HepG2 (cell line): Measurements from ENCODE around the gene N4BP2L1. TPM values are rescaled to one million over a fixed set of nuclear protein-coding genes. Genes with fewer than 3 reads are reported as not detected.

Experiments used
- ATF7 ChIP-seq, 2 experiments: fragments of 450-650 bp in 1 of 2; sonication (generic) in 1 of 2; formaldehyde crosslinking in 1 of 2; IDR thresholded peaks; 2 replicates each; pipeline versions ENCODE4 v1.4.0 to v1.6.1; 2016 to 2020; ENCODE audit warnings: antibody characterized with exemption in 1 of 2, mild to moderate bottlenecking in 1 of 2, missing genetic modification reagents in 1 of 2
- CTCF ChIP-seq: sonication (generic); formaldehyde crosslinking; IDR thresholded peaks from 2 replicates; pipeline ENCODE4 v1.5.0; 2020; ENCODE audit warnings: mild to moderate bottlenecking, missing genetic modification reagents, moderate library complexity
- GATAD1 ChIP-seq: IDR thresholded peaks from 2 replicates; pipeline ENCODE4 v1.6.1; 2016; ENCODE audit warnings: missing genetic modification reagents, missing compliant biosample characterization
- MTF1 ChIP-seq: sonication (generic); formaldehyde crosslinking; IDR thresholded peaks from 2 replicates; pipeline ENCODE4 v1.5.0; 2020; ENCODE audit warnings: missing genetic modification reagents
- PRDM10 ChIP-seq: sonication (generic); formaldehyde crosslinking; IDR thresholded peaks from 2 replicates; pipeline ENCODE4 v1.4.0; 2020; ENCODE audit warnings: low read depth, missing genetic modification reagents
- SIN3A ChIP-seq: IDR thresholded peaks from 2 replicates; pipeline ENCODE4 v1.6.1; 2011; ENCODE audit warnings: low read depth, mild to moderate bottlenecking, control low read depth, low read length, borderline replicate concordance
- ZNF275 ChIP-seq: sonication (generic); formaldehyde crosslinking; IDR thresholded peaks from 2 replicates; pipeline ENCODE4 v1.8.0; 2022; ENCODE audit warnings: missing genetic modification reagents, mild to moderate bottlenecking, inconsistent platforms, borderline replicate concordance
- ZNF709 ChIP-seq: sonication (generic); formaldehyde crosslinking; IDR thresholded peaks from 2 replicates; pipeline ENCODE4 v1.5.0; 2020; ENCODE audit warnings: mild to moderate bottlenecking, missing genetic modification reagents
- polyA plus RNA-seq, 8 experiments: library from polyadenylated mRNA; depleted of rRNA in 3 of 8; stranded (reverse) in 7 of 8; unstranded in 1 of 8; fragments of >200 nt; fragmentation: Illumina TruSeq in 4 of 8; extraction: Trizol in 4 of 8; gene quantifications; 2 replicates each; pipeline versions ENCODE4 v1.2.1 to v1.2.3, GENCODE V29; 2011 to 2016; ENCODE audit warnings: low read depth in 4 of 8, missing spikeins in 1 of 8, mixed read lengths in 1 of 8; ENCODE audit not compliant: insufficient read depth in 1 of 8
- total RNA-seq, 5 experiments: library from RNA; depleted of rRNA; stranded (reverse); fragments of >200 nt; fragmentation: Illumina TruSeq; extraction: Trizol; gene quantifications; 2 replicates each; pipeline ENCODE4 v1.2.3, GENCODE V29; 2016; ENCODE audit warnings: low read depth in 1 of 5

The N4BP2L1 gene
- total and polyA plus RNA-seq, 2 of the 13 experiments (the other 11 are each of a cell fraction or from before 2014, with no cell fraction given): 13.2 to 34.5 TPM

- no peak for TF ChIP-seq ZNF275 (CRISPR knock-in tag)
- peak; percentile 66 for TF ChIP-seq GATAD1 (CRISPR knock-in tag)
- peak; percentile 27 for TF ChIP-seq CTCF
- TF ChIP-seq ATF7 (IDR thresholded peaks at IDR 0.05): no peak
- TF ChIP-seq ATF7 (CRISPR knock-in tag; IDR thresholded peaks at IDR 0.05): no peak
- TF ChIP-seq SIN3A: peak; percentile 36; the same call in 1 of the 2 replicates
- TF ChIP-seq MTF1 (CRISPR knock-in tag): no peak
- TF ChIP-seq PRDM10 (CRISPR knock-in tag): 0 out of 2 replicates have a peak, but pooled peaks have one; percentile 47
- TF ChIP-seq ZNF709 (CRISPR knock-in tag): no peak
Observed at GRCh38 chr13:32427852-32428580, at the start of gene N4BP2L1 (continued).
